Measurements from ENCODE around the gene CES5A.
A peak's percentile ranks its signal among the peaks of the same experiment; 100 is the strongest.
"Not testable (repeated sequence)": the region's sequence is repeated elsewhere in the genome, so short reads cannot be mapped to it uniquely, and the experiment has no call there.

The CES5A gene

DNA sequence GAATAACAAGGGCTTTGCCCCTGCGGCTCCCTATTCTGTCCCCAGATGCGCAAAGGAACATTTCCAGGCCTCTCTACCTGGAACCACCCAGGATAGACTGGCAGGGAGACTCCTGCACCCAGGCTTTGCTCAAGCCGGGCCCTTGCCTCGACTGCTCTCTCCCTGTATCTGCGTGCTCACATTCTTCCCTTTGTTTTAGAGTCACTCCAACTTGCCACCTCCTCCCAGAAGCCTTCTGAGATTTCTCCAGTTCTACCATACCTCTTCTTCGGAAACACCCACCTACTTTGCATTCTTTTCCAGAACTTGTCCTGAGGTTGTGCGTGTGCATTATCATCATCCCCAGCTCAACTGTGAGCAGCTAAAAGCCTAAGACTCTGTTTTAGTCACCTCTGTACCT is 3.0 kb downstream of the CES5A start:
- no peak for DNase-seq

DNA sequence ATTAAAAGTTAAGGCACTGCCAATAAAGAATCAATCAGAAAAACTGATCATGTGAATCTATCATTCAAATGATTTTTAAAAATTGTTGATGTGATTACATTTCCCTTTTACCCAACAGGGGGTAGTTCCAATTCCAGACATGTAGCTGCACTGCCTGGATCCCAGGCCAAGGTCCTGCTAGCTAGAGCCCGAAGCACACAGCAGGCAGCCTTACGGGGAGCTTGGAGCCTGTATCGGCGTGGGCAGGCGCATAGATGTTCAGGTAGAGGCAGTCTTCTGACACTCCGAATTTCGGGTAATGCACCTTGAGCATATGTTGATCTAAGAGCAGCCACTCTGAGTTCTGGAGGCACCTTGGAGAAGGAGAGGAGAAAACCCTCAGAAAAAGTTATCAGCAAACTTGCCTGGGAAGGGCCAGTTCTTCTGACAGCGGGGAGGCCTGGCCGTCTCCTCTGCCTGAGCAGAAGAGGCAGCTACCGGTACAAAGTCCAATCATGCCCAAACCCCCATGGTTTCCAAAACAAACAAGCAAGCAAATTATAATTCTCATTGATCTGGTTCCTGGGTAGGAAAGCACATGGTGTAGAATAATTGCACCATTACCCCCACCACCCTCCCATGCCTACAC is 3.6 kb downstream of the CES5A start:
- DNase-seq = no peak

DNA sequence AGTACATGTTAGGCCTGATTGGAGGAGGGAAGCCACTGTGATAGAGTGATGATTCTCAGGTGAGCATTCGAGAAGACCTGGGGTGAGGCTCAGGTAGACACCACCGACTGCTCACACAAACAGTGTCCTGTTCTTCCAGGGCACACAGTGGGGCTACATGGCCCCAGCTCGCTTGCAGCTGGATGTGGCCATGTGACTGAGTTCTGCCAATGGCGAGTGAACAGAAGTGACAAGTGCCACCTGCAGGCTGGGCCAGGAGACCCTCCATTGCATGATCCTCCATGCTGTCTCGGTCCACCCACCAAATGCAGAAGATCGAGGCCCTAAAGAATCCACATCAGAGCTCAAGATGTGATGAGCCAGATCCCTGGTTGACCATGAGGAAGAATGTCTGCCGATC is 6.2 kb downstream of the CES5A start:
- no peak for DNase-seq

DNA sequence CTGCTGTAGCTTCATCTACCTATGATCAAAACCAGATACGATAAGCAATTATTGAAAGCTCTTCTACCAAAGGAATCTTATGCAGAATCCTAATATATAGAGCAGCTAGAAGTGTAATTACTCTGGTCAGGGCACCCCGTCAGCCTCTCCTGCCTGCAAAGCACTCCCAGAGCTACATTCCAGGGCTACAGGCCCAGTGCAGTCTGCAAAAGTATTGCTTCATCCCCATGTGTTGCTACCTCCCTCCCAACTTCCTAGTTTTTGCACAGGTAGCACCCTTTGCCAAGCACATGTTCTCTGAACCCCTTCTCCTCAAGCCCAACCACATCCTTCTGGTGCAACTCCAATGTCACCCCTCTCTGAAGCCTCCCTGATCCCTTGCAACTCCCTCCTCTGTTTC is 7.0 kb downstream of the CES5A start:
- DNase-seq = no peak

DNA sequence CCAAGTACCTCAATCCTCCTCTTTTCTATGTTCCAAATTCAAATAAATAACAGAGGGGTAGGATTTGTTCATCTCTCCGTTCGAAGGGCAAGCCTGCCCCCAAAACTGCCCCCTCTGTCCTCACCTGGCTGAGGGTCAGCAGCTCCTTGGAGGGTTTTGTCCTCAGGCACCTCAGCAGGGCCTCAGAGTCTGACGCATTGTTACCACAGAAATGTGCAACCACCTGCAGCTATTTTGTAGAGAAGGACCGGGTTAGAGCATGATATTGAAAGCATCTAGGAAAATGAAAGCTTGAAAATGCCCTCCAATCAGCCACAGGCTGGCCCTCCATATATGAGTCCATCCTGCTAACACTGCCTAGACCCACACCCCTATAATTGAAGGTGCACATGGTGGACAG is 13.9 kb downstream of the CES5A start:
- DNase-seq = no peak

DNA sequence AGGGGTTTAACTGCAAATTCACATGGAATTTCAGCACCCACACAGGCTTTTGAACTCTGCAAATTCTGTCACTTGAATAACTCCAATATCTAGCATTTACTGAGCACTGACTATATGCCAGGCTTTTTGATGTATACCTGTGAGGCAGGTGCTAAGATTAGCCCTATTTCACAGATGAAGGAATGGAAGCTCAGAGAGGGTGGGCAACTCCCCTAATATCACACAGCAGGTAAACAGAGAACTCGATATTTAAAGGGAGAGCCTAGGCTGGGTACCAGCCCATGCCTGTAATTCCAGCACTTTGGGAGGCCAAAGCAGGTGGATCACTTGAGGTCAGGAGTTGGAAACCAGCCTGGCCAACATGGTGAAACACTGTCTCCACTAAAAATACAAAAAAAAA is 17.5 kb downstream of the CES5A start:
- DNase-seq = not testable (repeated sequence)

DNA sequence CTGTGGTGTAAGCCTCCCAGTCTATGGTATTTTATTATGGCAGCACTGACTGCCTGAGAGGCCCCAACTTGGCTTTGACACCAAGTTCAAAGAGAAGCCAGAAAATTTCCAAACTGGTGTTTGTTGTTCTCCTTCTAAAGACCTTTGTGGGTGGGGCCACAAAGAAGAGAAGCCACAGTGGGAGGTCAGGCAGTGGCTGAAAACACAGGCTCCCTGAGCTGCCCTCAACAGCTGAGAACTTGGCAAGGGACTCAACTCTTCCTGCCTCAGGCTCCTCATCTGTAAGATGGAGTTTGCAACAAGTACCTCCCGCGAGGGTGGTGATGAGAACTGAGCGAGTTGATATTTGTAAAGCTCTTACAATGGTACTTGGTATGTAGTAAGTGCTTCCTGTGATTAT is 18.2 kb downstream of the CES5A start:
- DNase-seq = no peak

DNA sequence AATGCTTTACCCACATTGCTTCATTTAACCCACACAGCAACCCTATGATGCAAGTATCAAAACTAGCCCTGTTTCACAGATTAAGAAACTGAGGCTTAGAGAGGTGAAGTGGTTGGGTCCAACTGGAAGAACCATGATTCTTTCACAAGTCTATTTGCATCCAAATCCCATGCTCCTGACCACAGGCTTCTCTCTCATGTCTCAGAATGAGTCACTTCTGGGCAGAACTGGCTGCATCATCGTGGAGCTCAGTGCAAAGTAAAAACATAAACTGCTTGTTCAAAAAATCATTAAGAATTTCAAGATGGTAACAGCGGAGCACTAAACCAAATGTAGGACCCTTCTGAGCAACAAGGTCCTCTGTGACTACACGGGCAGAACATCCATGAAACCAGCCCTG is 22.1 kb downstream of the CES5A start:
- DNase-seq = no peak

DNA sequence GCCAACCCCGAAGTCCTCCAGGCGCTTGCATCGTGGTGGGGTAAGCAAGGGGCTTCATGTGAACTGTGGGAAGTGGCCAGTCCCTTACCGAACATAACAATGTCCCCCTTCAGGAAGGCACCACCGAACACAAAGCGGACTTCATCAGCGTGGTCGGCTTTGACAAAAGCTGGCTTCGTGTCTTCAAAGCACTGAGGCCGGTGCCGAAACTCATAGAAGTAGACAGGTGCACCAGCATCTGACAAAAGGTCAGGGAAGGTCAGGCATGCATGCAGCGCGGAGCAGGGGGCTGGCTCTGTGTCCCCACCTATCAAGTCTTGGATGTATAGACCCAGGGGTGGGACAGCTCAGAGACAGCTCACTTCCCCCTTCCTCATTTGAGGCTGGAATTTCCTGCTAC is 25.6 kb downstream of the CES5A start:
- no peak for DNase-seq

DNA sequence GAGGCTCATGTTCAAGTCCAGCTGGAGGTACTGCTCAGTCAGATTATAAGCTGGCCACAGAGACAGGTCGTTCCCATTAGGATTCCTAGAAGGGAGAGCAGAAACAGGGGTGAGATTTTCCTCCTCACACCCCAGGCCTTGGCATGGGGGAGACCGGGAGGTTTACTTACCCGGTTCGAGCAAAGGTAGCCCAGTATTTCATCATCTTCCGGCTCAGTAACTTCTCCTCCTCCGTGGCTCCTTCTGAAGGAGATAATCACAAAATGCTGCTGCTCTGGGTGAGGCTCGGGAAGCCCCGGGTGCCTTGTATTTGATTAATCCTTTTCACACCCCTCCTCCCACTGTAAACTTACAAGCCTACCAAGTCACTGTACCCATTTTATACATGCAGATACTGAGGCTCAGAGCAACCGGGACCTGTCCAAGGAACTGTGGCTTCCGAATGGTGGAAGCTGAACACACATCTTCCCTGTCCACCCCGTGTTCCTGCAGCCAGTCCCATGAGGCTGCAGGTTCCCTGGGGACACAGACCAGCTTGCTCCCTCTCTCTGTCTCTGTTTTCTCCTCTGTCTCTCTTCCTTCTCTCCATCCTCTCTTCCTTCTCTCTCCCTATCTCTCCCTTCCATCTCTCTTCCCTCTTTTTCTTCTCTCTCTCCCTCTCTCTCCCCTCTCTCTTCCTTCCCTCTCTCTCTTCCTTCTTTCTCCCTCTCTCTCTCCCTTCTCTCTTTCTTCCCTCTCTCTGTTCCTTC is 28.4 kb downstream of the CES5A start:
- no peak for DNase-seq

DNA sequence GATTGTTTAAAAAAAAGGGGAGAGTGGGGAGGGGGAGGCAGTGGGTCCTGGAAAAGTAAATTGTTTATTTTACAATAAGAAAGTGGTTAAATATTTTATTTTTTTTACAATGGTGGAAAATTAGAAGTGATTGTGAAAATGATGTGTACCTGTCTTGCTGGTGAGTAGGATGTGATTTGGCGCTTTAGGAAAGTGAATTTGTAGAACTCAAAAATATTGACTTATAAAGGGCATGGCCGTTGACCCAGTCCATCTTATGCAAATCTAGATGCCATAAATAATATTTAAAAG is 32.1 kb downstream of the CES5A start:
- no peak for DNase-seq

DNA sequence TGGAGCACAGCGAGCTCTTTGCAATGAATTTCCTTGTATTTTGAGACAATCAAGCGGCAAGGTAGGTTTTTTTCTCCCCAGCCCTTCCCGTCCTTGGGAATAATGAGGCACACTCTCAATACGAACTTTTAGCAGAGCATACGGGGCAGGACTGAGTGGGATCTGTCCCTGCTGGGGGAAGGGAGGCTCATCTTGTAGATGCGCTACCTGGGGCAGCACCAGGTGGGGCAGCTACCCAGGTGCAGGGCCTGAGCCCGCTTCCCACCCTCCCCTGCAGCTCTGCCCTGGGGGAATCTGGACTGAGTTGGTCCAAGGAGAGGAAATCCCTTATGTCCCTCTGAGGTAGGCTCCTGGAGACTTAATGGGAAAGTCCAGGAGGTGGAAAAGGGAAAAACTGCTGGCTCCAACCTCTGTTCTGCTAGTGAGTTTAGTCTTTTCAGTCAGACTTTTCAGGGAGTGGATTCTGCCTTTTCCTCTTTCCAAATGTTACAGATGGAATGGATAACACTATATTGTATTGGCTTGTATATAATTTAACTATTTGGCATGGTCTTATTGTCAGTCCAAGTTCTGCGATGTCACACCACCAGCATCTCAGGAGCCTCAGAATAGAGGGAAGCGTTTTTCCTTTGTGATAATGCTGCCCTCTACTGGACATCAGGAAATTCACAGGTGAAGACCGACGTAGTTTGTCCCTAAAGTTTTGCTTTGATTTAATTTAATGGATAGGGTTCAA is 32.6 kb downstream of the CES5A start:
- peak; percentile 4 for DNase-seq

DNA sequence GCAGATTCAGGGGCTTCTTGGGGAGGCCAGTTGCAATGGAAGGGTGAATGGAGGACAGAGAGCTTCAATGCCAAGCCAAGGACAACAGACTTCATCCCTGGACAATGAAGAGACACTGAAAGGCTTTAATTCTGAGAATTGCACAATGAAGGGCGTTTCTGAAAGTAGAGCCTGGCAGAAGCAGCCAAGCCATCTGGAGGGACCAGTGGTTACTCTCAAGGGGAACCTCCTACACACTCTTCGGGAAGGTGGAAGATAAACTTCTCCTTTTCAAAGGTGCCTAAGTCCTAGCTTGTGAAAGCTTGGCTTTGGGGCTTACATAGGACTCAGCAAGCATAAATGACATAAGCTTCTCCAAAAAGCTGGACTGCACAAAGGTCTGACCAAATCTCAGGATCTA is 36.1 kb downstream of the CES5A start:
- DNase-seq = no peak

DNA sequence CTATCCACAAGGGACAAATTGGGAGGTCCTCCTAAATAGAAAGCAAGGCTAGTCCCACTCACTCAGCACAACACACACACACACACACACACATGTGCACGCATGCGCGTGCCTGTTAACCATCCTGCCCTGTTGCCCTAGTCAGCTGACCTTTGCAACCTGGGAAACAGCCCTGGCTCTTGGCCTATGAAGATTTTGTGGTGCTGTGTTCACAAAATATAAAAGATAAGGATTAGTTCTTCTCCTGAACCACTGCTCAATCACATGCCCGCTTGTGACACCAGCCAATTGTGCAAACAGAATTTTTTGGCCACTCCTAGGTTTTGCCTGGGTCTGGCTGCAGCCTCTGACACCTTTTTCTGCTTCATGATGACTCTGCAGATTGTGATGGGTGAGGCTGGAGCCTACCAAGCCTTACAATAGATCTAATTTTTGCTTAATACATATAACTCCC is 39.0 kb downstream of the CES5A start:
- no peak for DNase-seq

DNA sequence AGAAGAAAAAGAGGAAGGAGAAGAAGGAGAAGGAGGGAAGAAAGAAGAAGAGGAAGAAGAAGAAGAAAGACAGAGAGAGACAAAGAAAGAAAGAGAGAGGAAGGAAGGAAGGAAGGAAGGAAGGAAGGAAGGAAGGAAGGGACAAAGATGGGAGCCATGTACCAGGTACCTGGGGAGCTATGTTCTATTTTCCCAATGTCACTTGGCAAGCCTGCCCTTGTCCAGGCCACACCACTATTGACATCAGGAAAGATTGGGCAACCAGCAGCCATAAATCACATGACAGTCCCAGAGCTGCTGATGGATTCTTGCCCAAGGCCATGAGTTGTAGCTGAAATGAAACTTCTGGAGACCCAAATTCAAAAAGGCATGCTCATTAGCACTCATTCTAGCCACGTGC is 39.6 kb downstream of the CES5A start:
- no peak for DNase-seq

DNA sequence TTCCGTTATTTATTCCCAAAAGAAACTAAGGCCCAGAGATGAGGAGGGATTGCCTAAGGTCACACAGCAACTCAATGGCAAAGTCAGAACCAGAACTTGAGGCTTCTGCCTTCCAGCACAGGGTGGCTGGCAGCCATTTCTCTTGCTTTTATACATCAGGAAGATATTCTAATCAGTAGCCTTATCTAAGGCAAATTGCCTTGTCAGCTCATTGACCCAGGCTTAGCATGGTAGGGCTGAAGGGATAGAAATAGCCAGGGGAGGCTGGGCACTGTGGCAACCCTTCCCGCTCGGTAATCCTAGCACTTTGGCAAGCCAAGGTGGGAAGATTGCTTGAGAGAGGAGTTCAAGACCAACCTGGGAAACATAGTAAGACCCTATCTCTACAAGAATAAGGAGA is 40.0 kb downstream of the CES5A start:
- DNase-seq = not testable (repeated sequence)

DNA sequence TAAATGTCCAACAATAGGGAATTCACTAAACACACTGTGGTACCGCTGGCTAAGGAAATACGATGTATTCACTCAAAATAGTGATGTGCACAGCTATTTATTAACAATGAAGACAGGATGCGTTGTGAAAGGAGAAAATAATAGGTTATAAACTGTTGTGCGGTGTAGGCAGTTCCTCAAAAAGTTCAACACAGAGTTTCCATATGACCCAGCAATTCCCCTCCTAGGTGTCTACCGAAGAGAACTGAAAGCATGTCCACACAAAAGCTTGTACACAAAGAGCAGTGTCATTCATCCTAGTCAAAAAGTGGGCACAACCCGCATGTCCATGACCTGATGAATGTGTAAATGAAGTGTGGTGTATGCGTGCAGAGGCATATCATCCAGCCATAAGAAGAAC is 41.1 kb downstream of the CES5A start:
- DNase-seq = no peak

DNA sequence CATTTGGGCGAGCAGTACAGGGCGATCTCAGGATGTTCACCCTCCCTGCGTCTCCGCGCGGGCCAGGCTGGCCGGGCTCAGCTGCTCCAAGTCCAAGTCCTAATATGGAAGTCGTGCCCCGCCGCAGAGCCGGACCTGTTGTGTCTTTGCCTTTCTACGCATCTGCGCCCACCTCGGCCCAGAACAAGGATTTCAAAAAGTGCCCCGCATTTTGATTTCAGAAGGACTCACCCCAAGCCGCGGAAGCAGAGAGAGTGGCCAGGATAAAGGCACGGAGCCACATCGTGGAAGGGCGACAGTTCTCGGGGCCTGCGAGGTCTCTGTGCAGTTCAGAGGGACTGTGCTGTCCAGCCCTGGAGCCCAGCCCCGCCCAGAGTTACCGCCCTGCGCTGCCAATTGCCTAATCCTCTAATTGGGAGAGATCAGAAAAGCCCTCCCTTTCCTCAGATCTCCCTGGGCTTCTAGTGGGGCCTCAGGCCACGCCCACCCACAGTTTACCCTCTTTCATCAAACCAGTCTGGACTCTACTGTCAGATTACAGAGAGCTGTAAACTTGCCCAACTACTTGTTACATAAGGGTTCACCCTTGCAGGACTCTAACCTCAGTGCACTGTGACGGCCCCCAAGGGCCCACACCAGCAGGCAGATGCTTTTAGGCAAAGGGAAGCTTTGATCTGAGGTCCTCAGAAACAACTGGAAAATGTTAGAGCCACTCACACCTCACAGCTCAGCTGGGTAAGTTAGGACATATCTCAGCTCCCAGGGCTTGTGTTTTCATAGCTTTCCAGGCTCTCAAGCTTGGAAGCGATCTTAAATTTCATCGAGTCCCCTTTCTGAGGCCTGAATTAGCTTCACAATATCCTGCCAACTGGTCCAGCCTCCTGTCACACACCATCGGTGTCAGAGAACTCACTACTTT is 42.1 kb downstream of the CES5A start, which contains the start of gene CES1:
CES1 (minus strand) TSS at position 324 of the 919 bp plus-strand sequence; CDS start at position 283, 41 bp downstream.
- DNase-seq = no peak

DNA sequence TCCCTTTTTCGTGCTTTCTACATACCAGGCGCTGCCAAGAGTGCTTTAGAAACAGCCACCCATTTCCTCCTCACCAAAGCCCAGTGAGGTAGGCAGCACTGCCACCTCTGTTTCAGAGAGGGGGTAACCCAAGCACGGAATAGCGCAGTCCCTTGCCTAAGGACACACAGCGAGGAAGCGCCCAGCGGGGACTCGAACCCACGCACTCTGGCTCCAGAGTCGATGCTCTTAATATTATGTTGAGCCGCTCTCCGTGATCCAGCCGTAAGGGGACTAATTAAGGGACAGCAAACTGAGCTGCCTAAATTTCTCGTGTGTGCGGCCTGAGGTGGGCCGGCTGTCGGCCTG is 42.8 kb downstream of the CES5A start:
- DNase-seq = no peak

DNA sequence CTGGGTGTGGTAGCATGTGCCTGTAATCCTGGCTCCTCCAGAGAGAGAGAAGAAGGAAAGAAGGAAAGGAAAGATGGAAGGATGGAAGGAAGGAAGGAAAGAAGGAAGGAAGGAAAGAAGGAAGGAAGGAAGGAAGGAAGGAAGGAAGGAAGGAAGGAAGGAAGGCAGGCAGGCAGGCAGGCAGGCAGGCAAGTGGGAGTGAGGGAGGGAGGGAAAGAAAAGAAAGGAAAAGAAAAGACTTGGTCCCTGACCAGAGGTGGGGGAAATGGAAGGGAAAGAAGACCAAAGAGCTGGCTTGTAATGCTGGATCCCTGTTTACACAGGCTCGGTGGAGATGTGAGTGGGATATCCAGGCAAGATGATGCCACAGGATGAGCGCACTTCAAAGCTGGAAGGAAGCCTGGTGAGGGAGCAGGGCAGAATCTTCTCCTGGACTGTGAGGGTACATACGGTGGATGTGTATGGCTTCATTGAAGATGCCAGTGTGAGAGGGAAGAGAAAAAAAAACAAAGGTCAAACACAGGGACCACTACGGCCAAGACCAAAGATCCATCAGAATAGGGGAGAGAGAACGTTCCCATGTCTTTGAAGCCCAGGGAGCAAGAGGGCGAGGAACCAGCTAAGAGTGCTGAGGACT is 44.4 kb downstream of the CES5A start:
- no peak for DNase-seq

DNA sequence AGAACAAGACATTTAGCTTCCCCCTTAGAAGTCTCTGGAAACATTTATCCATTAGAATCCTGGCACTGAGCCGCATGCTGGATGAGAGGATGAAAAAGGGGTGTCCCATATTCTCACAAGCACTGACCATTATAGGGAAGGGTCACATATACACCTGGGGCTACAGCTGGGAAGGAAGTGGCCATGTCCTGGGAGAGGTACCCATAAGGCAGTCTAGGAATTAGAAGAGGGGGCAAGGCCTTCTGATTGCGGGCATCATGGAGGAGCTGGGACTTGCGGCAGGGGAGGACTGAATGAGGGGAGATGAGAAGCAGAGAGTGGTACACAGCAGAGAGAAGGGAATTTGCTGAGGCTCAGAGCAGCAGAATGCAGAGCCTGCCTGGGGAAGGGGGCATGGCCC is 45.9 kb downstream of the CES5A start:
- not testable (repeated sequence) for DNase-seq

DNA sequence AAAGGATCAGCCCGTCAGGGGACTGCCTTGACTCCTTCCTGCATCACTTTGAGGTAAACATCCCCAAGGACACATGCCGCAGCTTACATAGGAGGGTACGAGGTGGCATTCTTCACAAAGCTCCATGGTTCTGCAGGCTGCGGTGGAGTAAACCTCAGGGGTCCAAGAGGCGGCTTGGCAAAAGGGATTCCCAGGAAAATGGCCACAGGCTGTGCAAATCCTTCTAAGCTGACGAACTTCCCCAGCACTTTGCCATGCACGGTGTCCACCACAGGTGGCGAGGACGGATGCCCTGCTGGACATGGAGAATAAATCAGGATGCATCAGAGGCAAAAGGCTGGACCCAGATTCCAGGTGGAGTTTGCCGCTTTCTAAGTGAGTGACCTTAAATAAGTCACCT is 46.5 kb downstream of the CES5A start:
- no peak for DNase-seq
